Peyer's patch (tissue), 4 donors: Measurements from ENCODE around the gene GALNT8. TPM values are rescaled to one million over a fixed set of nuclear protein-coding genes. Genes with fewer than 3 reads are reported as not detected.

Experiments used
- DNase-seq, 3 donors: peaks; one replicate each; pipeline ENCODE4 v3.0.0-alpha.2; 2017 to 2019
- H3K27ac ChIP-seq, 4 donors: fragments of 200-600 bp; sonication (generic); one replicate each; pipeline ENCODE4 v1.5.1; 2016 to 2019
- H3K27me3 ChIP-seq, 2 donors: fragments of 200-600 bp; sonication (generic); one replicate each; pipeline ENCODE4 v1.5.1; 2019
- H3K36me3 ChIP-seq, 3 donors: fragments of 200-600 bp; sonication (generic); one replicate each; pipeline ENCODE4 v1.5.1; 2016 to 2019
- H3K4me1 ChIP-seq, 4 donors: fragments of 200-600 bp; sonication (generic); one replicate each; pipeline ENCODE4 v1.5.1; 2016 to 2019
- H3K4me3 ChIP-seq, 4 donors: fragments of 200-600 bp; sonication (generic); 1 replicate in 3 of 4; 2 replicates in 1 of 4; pipeline ENCODE4 v1.5.1; 2016 to 2019; ENCODE audit warnings: mild to moderate bottlenecking in 1 of 4
- H3K9me3 ChIP-seq, 4 donors: fragments of 200-600 bp; sonication (generic); one replicate each; pipeline ENCODE4 v1.5.1; 2016 to 2019; ENCODE audit warnings: mild to moderate bottlenecking in 1 of 4
- POLR2A ChIP-seq, 2 donors: fragments of 450-650 bp; IDR thresholded peaks; one replicate each; pipeline ENCODE4 v1.5.1; 2017; ENCODE audit warnings: antibody characterized with exemption in 2 of 2, mild to moderate bottlenecking in 2 of 2, moderate library complexity in 2 of 2
- total RNA-seq, 4 donors: library from RNA; depleted of rRNA; stranded (reverse); fragments of >200 nt; gene quantifications; one replicate each; pipeline ENCODE4 v1.1.0, GENCODE V29; 2016
- TF ChIP-seq, protein P1 (sequence below), 6 experiments: fragments of 450-650 bp in 4 of 6; fragments of 200-600 bp in 2 of 6; sonication (generic) in 1 of 6; IDR thresholded peaks; one replicate each; pipeline ENCODE4 v1.5.1; 2017 to 2019; ENCODE audit warnings: antibody characterized with exemption in 6 of 6, mild to moderate bottlenecking in 3 of 6, moderate library complexity in 1 of 6

The GALNT8 gene
- total RNA-seq, 4 donors from 2014 or later, result 17.7 to 58.6 (median 31.5) TPM

DNA sequence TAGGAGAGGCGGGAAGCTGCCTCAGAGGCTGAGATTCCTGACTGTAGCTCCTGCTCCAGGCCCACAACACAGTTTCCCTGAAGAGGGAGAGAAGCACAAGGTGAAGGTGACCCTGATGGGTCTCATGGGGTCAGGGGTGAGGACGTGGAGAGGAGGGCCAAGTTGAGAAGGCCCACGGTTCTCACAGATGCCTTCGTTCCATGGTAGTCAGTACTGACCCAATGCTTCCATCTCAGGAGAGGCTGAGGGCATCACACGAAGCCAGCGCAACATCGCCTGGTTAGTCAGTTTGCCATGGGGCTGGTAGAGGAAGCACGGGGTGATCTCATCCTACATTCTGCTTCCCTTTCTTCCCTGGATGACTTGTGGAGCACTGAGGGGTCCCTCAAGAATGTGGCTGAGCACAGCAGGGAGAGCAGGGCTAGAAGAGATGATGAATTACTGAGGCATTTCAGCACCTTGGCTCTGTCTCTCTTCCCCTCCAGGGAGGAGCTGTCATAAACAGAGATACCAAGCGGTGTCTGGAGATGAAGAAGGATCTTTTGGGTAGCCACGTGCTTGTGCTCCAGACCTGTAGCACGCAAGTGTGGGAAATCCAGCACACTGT lies 51.9 kb downstream of the GALNT8 start:
- H3K27me3 ChIP-seq, result no peaks in the 10 kb centered on the region
- H3K9me3 ChIP-seq, result no peaks in the 10 kb centered on the region
- H3K27ac ChIP-seq, result no peak overlapping the region
- H3K4me3 ChIP-seq, result no peak overlapping the region
- H3K36me3 ChIP-seq, result no peaks in the 10 kb centered on the region
- no peak for DNase-seq
- no peaks in the 10 kb centered on the region for H3K4me1 ChIP-seq
- TF ChIP-seq, protein P1, sequence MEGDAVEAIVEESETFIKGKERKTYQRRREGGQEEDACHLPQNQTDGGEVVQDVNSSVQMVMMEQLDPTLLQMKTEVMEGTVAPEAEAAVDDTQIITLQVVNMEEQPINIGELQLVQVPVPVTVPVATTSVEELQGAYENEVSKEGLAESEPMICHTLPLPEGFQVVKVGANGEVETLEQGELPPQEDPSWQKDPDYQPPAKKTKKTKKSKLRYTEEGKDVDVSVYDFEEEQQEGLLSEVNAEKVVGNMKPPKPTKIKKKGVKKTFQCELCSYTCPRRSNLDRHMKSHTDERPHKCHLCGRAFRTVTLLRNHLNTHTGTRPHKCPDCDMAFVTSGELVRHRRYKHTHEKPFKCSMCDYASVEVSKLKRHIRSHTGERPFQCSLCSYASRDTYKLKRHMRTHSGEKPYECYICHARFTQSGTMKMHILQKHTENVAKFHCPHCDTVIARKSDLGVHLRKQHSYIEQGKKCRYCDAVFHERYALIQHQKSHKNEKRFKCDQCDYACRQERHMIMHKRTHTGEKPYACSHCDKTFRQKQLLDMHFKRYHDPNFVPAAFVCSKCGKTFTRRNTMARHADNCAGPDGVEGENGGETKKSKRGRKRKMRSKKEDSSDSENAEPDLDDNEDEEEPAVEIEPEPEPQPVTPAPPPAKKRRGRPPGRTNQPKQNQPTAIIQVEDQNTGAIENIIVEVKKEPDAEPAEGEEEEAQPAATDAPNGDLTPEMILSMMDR (IDR thresholded peaks at IDR 0.05), result no peak
- TF ChIP-seq POLR2A (IDR thresholded peaks at IDR 0.05), result no peak

GRCh38 chr12:4775936-4776335 lies 55.7 kb downstream of the GALNT8 start:
- DNase-seq, result no peak
- Histone ChIP-seq H3K4me1 (no peaks in the 10 kb centered on the region), H3K36me3 (no peaks in the 10 kb centered on the region), H3K4me3 (no peak overlapping the region), H3K27me3 (no peaks in the 10 kb centered on the region), H3K9me3 (no peaks in the 10 kb centered on the region), H3K27ac (no peak overlapping the region)
- TF ChIP-seq, protein P1 (IDR thresholded peaks at IDR 0.05), result no peak
- no peak for TF ChIP-seq POLR2A (IDR thresholded peaks at IDR 0.05)

DNA sequence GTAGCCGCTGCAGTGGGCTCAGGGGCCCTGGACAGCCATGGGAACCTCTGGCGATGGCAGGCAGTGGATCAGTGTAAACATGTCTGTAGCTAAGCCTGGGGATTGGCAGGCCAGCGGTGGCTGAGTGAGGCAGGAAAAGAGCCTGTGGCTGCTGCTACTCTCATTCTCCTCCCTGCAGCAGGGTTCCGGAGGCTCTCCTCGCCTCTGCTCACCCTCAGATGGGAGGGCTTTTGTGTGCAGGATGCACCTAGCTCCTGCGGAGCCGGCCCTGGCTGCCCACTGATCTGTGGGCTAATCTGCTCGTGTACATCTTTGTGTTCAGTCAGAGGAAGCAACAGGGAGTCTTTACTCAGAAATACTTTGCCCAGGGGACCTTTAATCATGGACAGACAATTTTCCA lies 59.5 kb downstream of the GALNT8 start:
- Histone ChIP-seq H3K27ac (no peak overlapping the region), H3K4me3 (no peak overlapping the region), H3K36me3 (no peaks in the 10 kb centered on the region), H3K9me3 (no peaks in the 10 kb centered on the region), H3K4me1 (no peaks in the 10 kb centered on the region), H3K27me3 (no peaks in the 10 kb centered on the region)
- TF ChIP-seq, protein P1 (IDR thresholded peaks at IDR 0.05), result no peak
- TF ChIP-seq POLR2A (IDR thresholded peaks at IDR 0.05), result no peak
- DNase-seq, result no peak

- Histone ChIP-seq H3K4me3 (no peak overlapping the region), H3K9me3 (no peaks in the 10 kb centered on the region), H3K4me1 (no peaks in the 10 kb centered on the region), H3K27me3 (no peaks in the 10 kb centered on the region), H3K27ac (no peak overlapping the region), H3K36me3 (no peaks in the 10 kb centered on the region)
- DNase-seq, result no peak
- no peak for TF ChIP-seq POLR2A (IDR thresholded peaks at IDR 0.05)
- TF ChIP-seq, protein P1 (IDR thresholded peaks at IDR 0.05), result no peak
These were observed 60.7 kb downstream of the GALNT8 start for GRCh38 chr12:4780641-4781611.

GRCh38 chr12:4784404-4785054 lies 64.3 kb downstream of the GALNT8 start:
- Histone ChIP-seq H3K27ac (no peak overlapping the region), H3K27me3 (no peaks in the 10 kb centered on the region), H3K4me1 (no peaks in the 10 kb centered on the region), H3K36me3 (no peaks in the 10 kb centered on the region), H3K4me3 (no peak overlapping the region), H3K9me3 (no peaks in the 10 kb centered on the region)
- no peak for TF ChIP-seq POLR2A (IDR thresholded peaks at IDR 0.05)
- TF ChIP-seq, protein P1 (IDR thresholded peaks at IDR 0.05), result no peak
- DNase-seq, result no peak
